LNCAP (cell line): ENCODE measurements around the gene XPNPEP3.

Source experiments
- CTCF ChIP-seq: fragments of 450-650 bp; IDR thresholded peaks from 2 replicates; pipeline ENCODE4 v1.5.1; 2017; ENCODE audit warnings: mild to moderate bottlenecking

Gene XPNPEP3

GRCh38 chr22:40954113-40954512 lies 97.2 kb downstream of the XPNPEP3 start:
- TF ChIP-seq CTCF, result no peak

GRCh38 chr22:40955571-40955970 lies 98.6 kb downstream of the XPNPEP3 start:
- no peak for TF ChIP-seq CTCF

GRCh38 chr22:40957601-40958000 lies 100.7 kb downstream of the XPNPEP3 start:
- no peak for TF ChIP-seq CTCF

DNA sequence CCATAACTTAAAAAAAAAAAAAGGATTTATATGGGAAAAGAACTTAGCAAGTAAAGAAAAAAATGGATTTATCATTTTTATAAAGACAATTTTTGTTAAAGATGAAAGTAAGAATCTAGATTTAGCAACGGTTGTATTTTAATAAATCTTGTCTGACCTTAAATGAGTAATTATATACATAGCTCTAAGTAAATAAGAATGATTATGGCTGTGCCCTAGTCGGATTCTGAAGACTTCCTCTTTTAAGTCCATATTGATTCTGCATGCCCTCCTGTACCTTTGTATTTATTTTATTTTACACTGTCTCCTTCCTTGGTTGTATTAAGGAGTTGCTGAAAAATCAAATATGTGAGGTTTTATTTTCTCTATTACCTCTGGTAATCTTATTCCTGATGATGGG lies 101.4 kb downstream of the XPNPEP3 start:
- no peak for TF ChIP-seq CTCF

DNA sequence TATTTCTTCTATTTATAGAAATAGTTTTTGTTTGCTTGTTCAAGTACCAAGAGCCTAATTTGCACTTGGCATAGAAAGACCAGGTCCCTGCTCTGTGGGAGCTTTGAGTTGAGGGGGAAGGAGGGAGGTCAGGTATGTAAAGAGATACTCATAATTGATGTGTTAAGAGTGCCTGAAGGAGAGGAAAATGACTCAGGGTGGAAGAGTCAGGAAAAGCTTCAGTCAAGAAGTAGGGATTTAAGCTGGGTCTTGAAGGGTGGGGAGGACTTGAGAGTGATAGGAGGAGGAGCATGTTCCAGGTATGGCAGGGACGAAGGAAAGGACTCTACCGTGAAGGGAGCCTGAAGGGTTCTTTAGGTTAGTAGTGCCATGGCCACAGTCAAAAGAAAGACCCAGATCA lies 103.2 kb downstream of the XPNPEP3 start:
- no peak for TF ChIP-seq CTCF

GRCh38 chr22:40965936-40966725 lies 109.2 kb downstream of the XPNPEP3 start:
- no peak for TF ChIP-seq CTCF

DNA sequence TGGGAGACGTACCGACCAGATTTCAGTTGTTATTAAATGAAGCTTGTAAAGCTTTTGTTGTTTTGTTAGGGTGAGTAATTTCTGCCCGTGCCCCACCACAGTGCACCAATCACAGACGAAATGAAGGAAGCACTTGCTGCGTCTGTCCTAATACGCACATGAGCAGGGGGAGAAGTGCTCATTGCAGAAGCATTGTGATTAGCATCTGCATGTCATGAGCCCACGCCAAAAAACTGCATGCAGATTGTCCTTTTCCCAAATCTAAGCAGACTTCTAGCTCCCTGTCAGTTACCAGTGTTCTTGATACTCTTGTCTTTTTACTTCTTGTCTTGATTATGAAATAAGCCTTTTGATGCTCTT lies 109.8 kb downstream of the XPNPEP3 start:
- TF ChIP-seq CTCF, result no peak
